Spleen (tissue), 7 donors: ENCODE data around the gene EIF4G1.
A peak's percentile ranks its signal among the peaks of the same experiment; 100 is the strongest.

Experiments used
- POLR2A ChIP-seq, 3 donors: fragments of 450-650 bp; IDR thresholded peaks; one replicate each; pipeline ENCODE4 v1.5.1; 2017; ENCODE audit warnings: antibody characterized with exemption in 3 of 3, mild to moderate bottlenecking in 1 of 3
- POLR2AphosphoS5 ChIP-seq, 3 donors: sonication (generic); formaldehyde crosslinking; IDR thresholded peaks; one replicate each; pipeline ENCODE4 v1.5.1; 2017; ENCODE audit warnings: antibody characterized with exemption in 3 of 3
- TF ChIP-seq, protein P1 (sequence below), 11 experiments: fragments of 200-600 bp in 7 of 11; fragments of 450-650 bp in 4 of 11; sonication (generic) in 4 of 11; IDR thresholded peaks in 8 of 11; conservative IDR thresholded peaks in 3 of 11; 1 replicate in 7 of 11; 2 replicates in 4 of 11; pipeline versions ENCODE4 v1.4.0 to v1.8.0; 2016 to 2021; ENCODE audit warnings: antibody characterized with exemption in 11 of 11, inconsistent platforms in 4 of 11, mild to moderate bottlenecking in 1 of 11
- donor health status: DM: no; HTN: no; CAD: no; lungs with moderate emphysema.
- donor health status: DM: no; HTN: no; CAD: no.
- donor health status: DM: no; HTN: no; CAD: no.

DNA sequence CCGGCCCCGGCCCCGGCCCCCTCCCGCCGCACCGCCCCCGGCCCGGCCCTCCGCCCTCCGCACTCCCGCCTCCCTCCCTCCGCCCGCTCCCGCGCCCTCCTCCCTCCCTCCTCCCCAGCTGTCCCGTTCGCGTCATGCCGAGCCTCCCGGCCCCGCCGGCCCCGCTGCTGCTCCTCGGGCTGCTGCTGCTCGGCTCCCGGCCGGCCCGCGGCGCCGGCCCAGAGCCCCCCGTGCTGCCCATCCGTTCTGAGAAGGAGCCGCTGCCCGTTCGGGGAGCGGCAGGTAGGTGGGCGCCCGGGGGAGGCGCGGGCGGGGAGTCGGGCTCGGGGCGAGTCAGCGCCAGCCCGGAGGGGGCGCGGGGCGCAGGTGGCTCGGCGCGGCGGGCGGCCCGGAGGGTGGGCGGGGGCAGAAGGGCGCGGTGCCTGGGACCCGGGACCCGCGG, 65.8 kb downstream of the EIF4G1 start:
- peak in 1 of 3 donors; percentile 4 for TF ChIP-seq POLR2AphosphoS5 (IDR thresholded peaks at IDR 0.05)
- TF ChIP-seq, protein P1, sequence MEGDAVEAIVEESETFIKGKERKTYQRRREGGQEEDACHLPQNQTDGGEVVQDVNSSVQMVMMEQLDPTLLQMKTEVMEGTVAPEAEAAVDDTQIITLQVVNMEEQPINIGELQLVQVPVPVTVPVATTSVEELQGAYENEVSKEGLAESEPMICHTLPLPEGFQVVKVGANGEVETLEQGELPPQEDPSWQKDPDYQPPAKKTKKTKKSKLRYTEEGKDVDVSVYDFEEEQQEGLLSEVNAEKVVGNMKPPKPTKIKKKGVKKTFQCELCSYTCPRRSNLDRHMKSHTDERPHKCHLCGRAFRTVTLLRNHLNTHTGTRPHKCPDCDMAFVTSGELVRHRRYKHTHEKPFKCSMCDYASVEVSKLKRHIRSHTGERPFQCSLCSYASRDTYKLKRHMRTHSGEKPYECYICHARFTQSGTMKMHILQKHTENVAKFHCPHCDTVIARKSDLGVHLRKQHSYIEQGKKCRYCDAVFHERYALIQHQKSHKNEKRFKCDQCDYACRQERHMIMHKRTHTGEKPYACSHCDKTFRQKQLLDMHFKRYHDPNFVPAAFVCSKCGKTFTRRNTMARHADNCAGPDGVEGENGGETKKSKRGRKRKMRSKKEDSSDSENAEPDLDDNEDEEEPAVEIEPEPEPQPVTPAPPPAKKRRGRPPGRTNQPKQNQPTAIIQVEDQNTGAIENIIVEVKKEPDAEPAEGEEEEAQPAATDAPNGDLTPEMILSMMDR (IDR thresholded peaks at IDR 0.05 in 8 of 11, conservative IDR thresholded peaks at IDR 0.05 in 3 of 11): no peak
- TF ChIP-seq POLR2A (IDR thresholded peaks at IDR 0.05): no peak
